ENCODE measurements around the gene CADPS.

GRCh38 chr3:62827550-62827949, 47.7 kb downstream of the CADPS start:
- TF ChIP-seq EZH2 (IDR thresholded peaks at IDR 0.05; ENCODE audit: low read length) (no peak), CTCF (optimal IDR thresholded peaks at IDR 0.05 in 1 of 3, IDR thresholded peaks at IDR 0.05 in 1 of 3, conservative IDR thresholded peaks at IDR 0.05 in 1 of 3; ENCODE audit: extremely low read depth in 1 of 3, insufficient read depth in 2 of 3, low read length in 3 of 3) (no peak)
